HepG2 (cell line): ENCODE measurements around the gene HDAC4. TPM values are rescaled to one million over a fixed set of nuclear protein-coding genes. Genes with fewer than 3 reads are reported as not detected.

ENCODE experiments used
- ATRX ChIP-seq: sonication (generic); formaldehyde crosslinking; IDR thresholded peaks from 2 replicates; pipeline ENCODE4 v1.4.0; 2020; ENCODE audit warnings: missing genetic modification reagents, borderline replicate concordance
- CBFB ChIP-seq: sonication (generic); formaldehyde crosslinking; IDR thresholded peaks from 2 replicates; pipeline ENCODE4 v1.4.0; 2020; ENCODE audit warnings: missing genetic modification reagents
- CEBPB ChIP-seq: IDR thresholded peaks from 2 replicates; pipeline ENCODE4 v1.6.1; 2011; ENCODE audit warnings: low read depth, low read length, improper control_type of control experiment, borderline replicate concordance
- CREBL2 ChIP-seq: sonication (generic); formaldehyde crosslinking; IDR thresholded peaks from 2 replicates; pipeline ENCODE4 v1.8.1; 2023; ENCODE audit warnings: missing genetic modification reagents, mild to moderate bottlenecking, borderline replicate concordance
- FOXK1 ChIP-seq: sonication (generic); formaldehyde crosslinking; IDR thresholded peaks from 2 replicates; pipeline ENCODE4 v1.4.0; 2020; ENCODE audit warnings: low read depth, missing genetic modification reagents, borderline replicate concordance
- FUBP1 ChIP-seq: sonication (generic); formaldehyde crosslinking; IDR thresholded peaks from 2 replicates; pipeline ENCODE4 v1.5.1; 2020; ENCODE audit warnings: missing genetic modification reagents, mild to moderate bottlenecking, borderline replicate concordance
- GTF2F1 ChIP-seq: fragments of 150-350 bp; IDR thresholded peaks from 2 replicates; pipeline ENCODE4 v1.6.1; 2014; ENCODE audit warnings: low read length
- IRF1 ChIP-seq: sonication (generic); formaldehyde crosslinking; IDR thresholded peaks from 2 replicates; pipeline ENCODE4 v1.4.0; 2020; ENCODE audit warnings: low read depth, mild to moderate bottlenecking, missing genetic modification reagents
- NCOA2 ChIP-seq: sonication (generic); formaldehyde crosslinking; IDR thresholded peaks from 2 replicates; pipeline ENCODE4 v1.8.0; 2022; ENCODE audit warnings: inconsistent platforms
- NFYB ChIP-seq: sonication (generic); formaldehyde crosslinking; IDR thresholded peaks from 2 replicates; pipeline ENCODE4 v1.4.0; 2020; ENCODE audit warnings: missing genetic modification reagents
- NRL ChIP-seq: sonication (generic); formaldehyde crosslinking; IDR thresholded peaks from 2 replicates; pipeline ENCODE4 v1.5.0; 2020; ENCODE audit warnings: missing genetic modification reagents, mild to moderate bottlenecking, moderate library complexity, borderline replicate concordance
- POLR2G ChIP-seq: fragments of 200-400 bp; formaldehyde crosslinking; IDR thresholded peaks from 2 replicates; pipeline ENCODE4 v1.6.1; 2018; ENCODE audit warnings: mild to moderate bottlenecking, low read depth, low read length, moderate library complexity
- SKI ChIP-seq: fragments of 450-650 bp; IDR thresholded peaks from one replicate; pipeline ENCODE4 v1.6.1; 2018; ENCODE audit warnings: mild to moderate bottlenecking; ENCODE audit not compliant: partially characterized antibody
- ZFP41 ChIP-seq: sonication (generic); formaldehyde crosslinking; IDR thresholded peaks from 2 replicates; pipeline ENCODE4 v1.4.0; 2020; ENCODE audit warnings: mild to moderate bottlenecking, missing genetic modification reagents, borderline replicate concordance
- ZNF275 ChIP-seq: sonication (generic); formaldehyde crosslinking; IDR thresholded peaks from 2 replicates; pipeline ENCODE4 v1.8.0; 2022; ENCODE audit warnings: missing genetic modification reagents, mild to moderate bottlenecking, inconsistent platforms, borderline replicate concordance
- polyA plus RNA-seq, 8 experiments: library from polyadenylated mRNA; depleted of rRNA in 3 of 8; stranded (reverse) in 7 of 8; unstranded in 1 of 8; fragments of >200 nt; fragmentation: Illumina TruSeq in 4 of 8; extraction: Trizol in 4 of 8; gene quantifications; 2 replicates each; pipeline versions ENCODE4 v1.2.1 to v1.2.3, GENCODE V29; 2011 to 2016; ENCODE audit warnings: low read depth in 4 of 8, missing spikeins in 1 of 8, mixed read lengths in 1 of 8; ENCODE audit not compliant: insufficient read depth in 1 of 8
- total RNA-seq, 5 experiments: library from RNA; depleted of rRNA; stranded (reverse); fragments of >200 nt; fragmentation: Illumina TruSeq; extraction: Trizol; gene quantifications; 2 replicates each; pipeline ENCODE4 v1.2.3, GENCODE V29; 2016; ENCODE audit warnings: low read depth in 1 of 5
- TF ChIP-seq, protein P1 (sequence below): IDR thresholded peaks from 2 replicates; pipeline ENCODE4 v1.6.1; 2018; ENCODE audit warnings: missing genetic modification reagents

The HDAC4 gene
- total and polyA plus RNA-seq, 2 of the 13 experiments (the other 11 are each of a cell fraction or from before 2014, with no cell fraction given) = 10.1 to 11.5 TPM

DNA sequence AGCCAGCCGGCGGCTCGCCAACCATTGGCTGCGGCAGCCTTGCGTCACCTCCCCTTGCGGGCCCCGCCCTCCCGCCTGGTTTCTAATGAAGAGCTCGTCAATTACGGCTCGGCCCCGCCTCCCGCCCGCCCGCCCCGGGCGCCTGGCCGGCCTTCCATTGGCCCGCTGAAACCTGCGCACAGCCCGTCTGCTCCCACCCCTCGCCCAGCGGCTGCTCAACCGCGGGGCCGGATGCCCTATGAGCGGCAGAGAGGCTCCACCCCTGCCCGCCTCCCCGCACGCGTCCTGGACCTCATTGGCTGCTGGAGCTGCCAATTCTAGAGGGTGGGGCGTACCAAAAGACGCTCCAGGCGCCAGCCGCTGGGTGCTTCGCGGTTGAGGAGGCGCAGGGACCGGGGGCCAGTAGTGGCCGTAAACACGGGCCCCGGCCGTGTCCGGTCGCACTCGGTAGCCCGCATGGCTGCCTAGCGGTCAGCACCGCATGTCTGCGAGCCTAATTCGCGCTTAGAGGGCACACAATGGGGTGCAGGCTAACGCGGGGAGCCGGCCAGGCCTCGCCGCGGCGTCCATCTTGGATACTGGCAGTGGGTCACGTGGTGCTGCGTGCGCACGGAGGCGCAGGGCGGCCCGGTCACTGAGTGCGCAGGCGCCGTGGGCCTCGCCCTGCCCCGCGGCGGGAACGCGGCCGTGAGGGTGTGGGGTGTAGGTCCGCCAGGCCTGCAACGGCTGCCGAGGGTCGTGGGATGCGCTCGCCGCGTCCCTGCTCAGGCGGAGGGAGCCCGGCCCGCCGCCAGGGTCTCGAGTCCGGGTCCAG, 454 bp upstream of the HDAC4 start (continued):
- TF ChIP-seq ZFP41 (CRISPR knock-in tag) = peak; percentile 99
- peak; percentile 89 for TF ChIP-seq CBFB (CRISPR knock-in tag)
- no peak for TF ChIP-seq SKI
- TF ChIP-seq, protein P1, sequence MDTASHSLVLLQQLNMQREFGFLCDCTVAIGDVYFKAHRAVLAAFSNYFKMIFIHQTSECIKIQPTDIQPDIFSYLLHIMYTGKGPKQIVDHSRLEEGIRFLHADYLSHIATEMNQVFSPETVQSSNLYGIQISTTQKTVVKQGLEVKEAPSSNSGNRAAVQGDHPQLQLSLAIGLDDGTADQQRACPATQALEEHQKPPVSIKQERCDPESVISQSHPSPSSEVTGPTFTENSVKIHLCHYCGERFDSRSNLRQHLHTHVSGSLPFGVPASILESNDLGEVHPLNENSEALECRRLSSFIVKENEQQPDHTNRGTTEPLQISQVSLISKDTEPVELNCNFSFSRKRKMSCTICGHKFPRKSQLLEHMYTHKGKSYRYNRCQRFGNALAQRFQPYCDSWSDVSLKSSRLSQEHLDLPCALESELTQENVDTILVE = peak; percentile 69; the same call in 1 of the 2 replicates
- peak; percentile 54 for TF ChIP-seq NCOA2 (CRISPR knock-in tag)
- TF ChIP-seq IRF1 = peak; percentile 61
- TF ChIP-seq FOXK1 (CRISPR knock-in tag) = peak; percentile 95; the same call in 1 of the 2 replicates
- TF ChIP-seq CEBPB = peak; percentile 90
- peak; percentile 99 for TF ChIP-seq NRL (CRISPR knock-in tag)
- peak; percentile 98 for TF ChIP-seq POLR2G
- peak; percentile 99 for TF ChIP-seq CREBL2 (CRISPR knock-in tag)
- TF ChIP-seq FUBP1 (CRISPR knock-in tag) = 0 out of 2 replicates have a peak, but pooled peaks have one; percentile 92
- peak; percentile 90; the same call in 1 of the 2 replicates for TF ChIP-seq ATRX (CRISPR knock-in tag)
- no peak; the same call in 1 of the 2 replicates for TF ChIP-seq GTF2F1
- TF ChIP-seq NFYB (CRISPR knock-in tag) = peak; percentile 96
- TF ChIP-seq ZNF275 = peak; percentile 99
